ENCODE measurements around the gene CRACR2A. TPM values are rescaled to one million over a fixed set of nuclear protein-coding genes. Genes with fewer than 3 reads are reported as not detected.

CRACR2A gene
- total RNA-seq, 2 donors from 2014 or later: 50.3 to 54.8 TPM

- H3K9ac ChIP-seq (ENCODE audit: low read depth in 2 of 2, low read length in 2 of 2): no peak overlapping the region
- intact Hi-C loops (cut with DNase I): no loop called here
- no peaks in the 10 kb centered on the region for H3K36me3 ChIP-seq
- no peak overlapping the region for H3K4me3 ChIP-seq
- no peak overlapping the region for H3K27ac ChIP-seq
- no peaks in the 10 kb centered on the region for H3K27me3 ChIP-seq
- no peak for DNase-seq
- H3K9me3 ChIP-seq: no peaks in the 10 kb centered on the region
- no peak for TF ChIP-seq CTCF (IDR thresholded peaks at IDR 0.05)
- no peaks in the 10 kb centered on the region for H3K4me1 ChIP-seq
These were observed 153.7 kb downstream of the CRACR2A start for GRCh38 chr12:3598896-3599860.

- Histone ChIP-seq H3K9ac (ENCODE audit: low read depth in 2 of 2, low read length in 2 of 2) (no peak overlapping the region), H3K9me3 (no peaks in the 10 kb centered on the region), H3K4me1 (no peaks in the 10 kb centered on the region), H3K27ac (no peak overlapping the region), H3K36me3 (no peaks in the 10 kb centered on the region), H3K4me3 (no peak overlapping the region), H3K27me3 (no peaks in the 10 kb centered on the region)
- intact Hi-C loops (cut with DNase I): no loop called here
- TF ChIP-seq CTCF (IDR thresholded peaks at IDR 0.05): no peak
- no peak for DNase-seq
These were observed 155.2 kb downstream of the CRACR2A start for GRCh38 chr12:3597526-3598210.

GRCh38 chr12:3596703-3597415 is 156.1 kb downstream of the CRACR2A start:
- no peak for TF ChIP-seq CTCF (IDR thresholded peaks at IDR 0.05)
- no peaks in the 10 kb centered on the region for H3K36me3 ChIP-seq
- no peak for DNase-seq
- H3K4me3 ChIP-seq: no peak overlapping the region
- H3K4me1 ChIP-seq: no peaks in the 10 kb centered on the region
- intact Hi-C loops (cut with DNase I): no loop called here
- no peaks in the 10 kb centered on the region for H3K27me3 ChIP-seq
- H3K9me3 ChIP-seq: no peaks in the 10 kb centered on the region
- no peak overlapping the region for H3K9ac ChIP-seq (ENCODE audit: low read depth in 2 of 2, low read length in 2 of 2)
- no peak overlapping the region for H3K27ac ChIP-seq

- no peaks in the 10 kb centered on the region for H3K9me3 ChIP-seq
- no peak for DNase-seq
- no peak overlapping the region for H3K4me3 ChIP-seq
- H3K4me1 ChIP-seq: no peaks in the 10 kb centered on the region
- no peaks in the 10 kb centered on the region for H3K36me3 ChIP-seq
- no peak for TF ChIP-seq CTCF (IDR thresholded peaks at IDR 0.05)
- H3K27me3 ChIP-seq: no peaks in the 10 kb centered on the region
- intact Hi-C loops (cut with DNase I): no loop called here
- no peak overlapping the region for H3K9ac ChIP-seq (ENCODE audit: low read depth in 2 of 2, low read length in 2 of 2)
- H3K27ac ChIP-seq: no peak overlapping the region
These were observed 157.2 kb downstream of the CRACR2A start for GRCh38 chr12:3595721-3596120.

GRCh38 chr12:3594966-3595365 is 157.9 kb downstream of the CRACR2A start:
- Histone ChIP-seq H3K36me3 (no peaks in the 10 kb centered on the region), H3K27ac (no peak overlapping the region), H3K4me1 (no peaks in the 10 kb centered on the region), H3K9me3 (no peaks in the 10 kb centered on the region), H3K9ac (ENCODE audit: low read depth in 2 of 2, low read length in 2 of 2) (no peak overlapping the region), H3K27me3 (no peaks in the 10 kb centered on the region), H3K4me3 (no peak overlapping the region)
- intact Hi-C loops (cut with DNase I): no loop called here
- no peak for TF ChIP-seq CTCF (IDR thresholded peaks at IDR 0.05)
- no peak for DNase-seq

All from colonic mucosa (tissue), 4 donors.